Uterus (tissue), 4 donors: ENCODE results near the gene TMEM45A. TPM values are rescaled to one million over a fixed set of nuclear protein-coding genes. Genes with fewer than 3 reads are reported as not detected.

Experiments
- DNase-seq, 2 donors: peaks; one replicate each; pipeline ENCODE4 v3.0.0-alpha.2; 2019 to 2020
- H3K27ac ChIP-seq, 2 donors: fragments of 200-600 bp; sonication (generic); 1 replicate in 1 of 2; 2 replicates in 1 of 2; pipeline ENCODE4 v1.5.1; 2016 to 2018
- H3K27me3 ChIP-seq, 2 donors: fragments of 200-600 bp; sonication (generic); one replicate each; pipeline ENCODE4 v1.5.1; 2018 to 2019; ENCODE audit warnings: control low read depth in 1 of 2
- H3K36me3 ChIP-seq, 2 donors: fragments of 200-600 bp; sonication (generic); one replicate each; pipeline ENCODE4 v1.5.1; 2019; ENCODE audit warnings: control low read depth in 1 of 2
- H3K4me1 ChIP-seq, 2 donors: fragments of 200-600 bp; sonication (generic); one replicate each; pipeline ENCODE4 v1.5.1; 2018 to 2019; ENCODE audit warnings: control low read depth in 1 of 2
- H3K4me3 ChIP-seq, 2 donors: fragments of 200-600 bp; sonication (generic); 1 replicate in 1 of 2; 2 replicates in 1 of 2; pipeline ENCODE4 v1.5.1; 2018 to 2019; ENCODE audit warnings: mild to moderate bottlenecking in 1 of 2
- H3K9me3 ChIP-seq, 2 donors: fragments of 200-600 bp; sonication (generic); one replicate each; pipeline ENCODE4 v1.5.1; 2019; ENCODE audit warnings: control low read depth in 1 of 2
- POLR2A ChIP-seq, 2 donors: fragments of 450-650 bp; IDR thresholded peaks; one replicate each; pipeline ENCODE4 v1.6.1; 2016; ENCODE audit warnings: antibody characterized with exemption in 2 of 2, mild to moderate bottlenecking in 1 of 2, moderate library complexity in 1 of 2
- intact Hi-C: fragments of 100-400 bp; cut with DNase I; formaldehyde crosslinking; loops from one replicate; pipeline ENCODE4 v1.15.1; 2023; ENCODE audit warnings: low total_unique reads
- total RNA-seq, 4 donors: library from RNA; depleted of rRNA in 3 of 4; stranded (reverse); fragments of >200 nt in 3 of 4; gene quantifications; one replicate each; pipeline versions ENCODE4 v1.1.0 to v1.2.4, GENCODE V29; 2014 to 2023
- TF ChIP-seq, protein P1 (sequence below), 4 experiments: fragments of 200-600 bp in 2 of 4; fragments of 450-650 bp in 2 of 4; sonication (generic) in 2 of 4; IDR thresholded peaks; one replicate each; pipeline ENCODE4 v1.5.1; 2016 to 2019; ENCODE audit warnings: antibody characterized with exemption in 4 of 4, mild to moderate bottlenecking in 2 of 4, moderate library complexity in 1 of 4
- donor health status: DM: yes; HTN: yes; CAD: no.

Gene TMEM45A
- total RNA-seq, 4 donors from 2014 or later = 15.4 to 51.0 (median 28.3) TPM

DNA sequence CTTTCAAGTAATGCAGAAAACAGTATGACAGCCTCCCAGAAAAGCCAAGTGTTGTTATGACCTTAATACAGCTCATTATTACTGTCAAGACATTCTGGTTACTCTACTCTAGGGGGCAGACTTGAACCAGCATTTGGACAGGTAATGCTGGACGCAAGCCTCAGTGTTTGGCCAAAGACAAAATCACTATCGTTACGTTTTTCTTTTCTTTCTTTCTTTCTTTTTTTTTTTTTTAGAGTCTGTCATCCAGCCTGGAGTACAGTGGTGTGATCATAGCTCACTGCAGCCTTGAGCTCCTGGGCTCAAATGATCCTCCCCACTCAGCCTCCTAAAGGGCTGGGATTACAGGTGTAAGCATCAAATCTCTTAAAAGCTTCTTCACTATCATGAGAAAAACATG lies 29.4 kb upstream of the TMEM45A start:
- H3K36me3 ChIP-seq = no peaks in the 10 kb centered on the region
- no peaks in the 10 kb centered on the region for H3K9me3 ChIP-seq
- H3K4me1 ChIP-seq = no peaks in the 10 kb centered on the region
- peak in 1 of 2 donors; percentile 45 for DNase-seq
- no peak for TF ChIP-seq POLR2A (IDR thresholded peaks at IDR 0.05)
- TF ChIP-seq, protein P1, sequence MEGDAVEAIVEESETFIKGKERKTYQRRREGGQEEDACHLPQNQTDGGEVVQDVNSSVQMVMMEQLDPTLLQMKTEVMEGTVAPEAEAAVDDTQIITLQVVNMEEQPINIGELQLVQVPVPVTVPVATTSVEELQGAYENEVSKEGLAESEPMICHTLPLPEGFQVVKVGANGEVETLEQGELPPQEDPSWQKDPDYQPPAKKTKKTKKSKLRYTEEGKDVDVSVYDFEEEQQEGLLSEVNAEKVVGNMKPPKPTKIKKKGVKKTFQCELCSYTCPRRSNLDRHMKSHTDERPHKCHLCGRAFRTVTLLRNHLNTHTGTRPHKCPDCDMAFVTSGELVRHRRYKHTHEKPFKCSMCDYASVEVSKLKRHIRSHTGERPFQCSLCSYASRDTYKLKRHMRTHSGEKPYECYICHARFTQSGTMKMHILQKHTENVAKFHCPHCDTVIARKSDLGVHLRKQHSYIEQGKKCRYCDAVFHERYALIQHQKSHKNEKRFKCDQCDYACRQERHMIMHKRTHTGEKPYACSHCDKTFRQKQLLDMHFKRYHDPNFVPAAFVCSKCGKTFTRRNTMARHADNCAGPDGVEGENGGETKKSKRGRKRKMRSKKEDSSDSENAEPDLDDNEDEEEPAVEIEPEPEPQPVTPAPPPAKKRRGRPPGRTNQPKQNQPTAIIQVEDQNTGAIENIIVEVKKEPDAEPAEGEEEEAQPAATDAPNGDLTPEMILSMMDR (IDR thresholded peaks at IDR 0.05) = peak; percentile 59 to 84 (median 75)
- H3K27ac ChIP-seq = no peak overlapping the region
- H3K27me3 ChIP-seq = no peaks in the 10 kb centered on the region
- no peak overlapping the region for H3K4me3 ChIP-seq
- intact Hi-C loops = loop anchor here (5.0 kb wide), 1 partner anchor 129 kb away; no protein-coding TSS in a partner anchor

DNA sequence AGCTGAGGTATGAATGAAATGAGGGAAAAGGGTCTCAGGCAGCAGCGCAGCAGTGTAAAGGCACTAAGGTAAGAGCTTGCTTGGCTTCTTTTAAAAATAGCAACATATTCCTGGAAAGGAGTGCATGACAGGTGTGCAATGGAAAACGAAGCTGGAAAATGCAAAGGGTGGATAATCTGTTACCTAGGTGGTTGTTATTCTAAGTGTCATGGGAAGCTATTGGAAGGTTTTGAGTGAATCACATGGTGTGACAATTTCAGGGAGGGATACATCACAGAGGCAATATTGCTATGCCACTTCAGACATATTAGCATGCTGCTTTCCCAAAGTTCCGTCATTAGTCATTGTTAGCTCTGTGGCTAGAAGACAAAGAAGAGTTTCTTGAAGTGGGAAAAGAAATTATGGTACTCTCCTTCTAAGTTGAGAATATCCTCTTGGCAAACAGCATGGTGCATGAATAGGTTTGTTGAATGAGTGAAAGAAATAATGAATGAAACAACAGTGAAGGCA lies 28.7 kb upstream of the TMEM45A start:
- intact Hi-C loops = loop anchor here (5.0 kb wide), 1 partner anchor 129 kb away; no protein-coding TSS in a partner anchor
- no peak for DNase-seq
- TF ChIP-seq, protein P1 (IDR thresholded peaks at IDR 0.05) = no peak
- TF ChIP-seq POLR2A (IDR thresholded peaks at IDR 0.05) = no peak

DNA sequence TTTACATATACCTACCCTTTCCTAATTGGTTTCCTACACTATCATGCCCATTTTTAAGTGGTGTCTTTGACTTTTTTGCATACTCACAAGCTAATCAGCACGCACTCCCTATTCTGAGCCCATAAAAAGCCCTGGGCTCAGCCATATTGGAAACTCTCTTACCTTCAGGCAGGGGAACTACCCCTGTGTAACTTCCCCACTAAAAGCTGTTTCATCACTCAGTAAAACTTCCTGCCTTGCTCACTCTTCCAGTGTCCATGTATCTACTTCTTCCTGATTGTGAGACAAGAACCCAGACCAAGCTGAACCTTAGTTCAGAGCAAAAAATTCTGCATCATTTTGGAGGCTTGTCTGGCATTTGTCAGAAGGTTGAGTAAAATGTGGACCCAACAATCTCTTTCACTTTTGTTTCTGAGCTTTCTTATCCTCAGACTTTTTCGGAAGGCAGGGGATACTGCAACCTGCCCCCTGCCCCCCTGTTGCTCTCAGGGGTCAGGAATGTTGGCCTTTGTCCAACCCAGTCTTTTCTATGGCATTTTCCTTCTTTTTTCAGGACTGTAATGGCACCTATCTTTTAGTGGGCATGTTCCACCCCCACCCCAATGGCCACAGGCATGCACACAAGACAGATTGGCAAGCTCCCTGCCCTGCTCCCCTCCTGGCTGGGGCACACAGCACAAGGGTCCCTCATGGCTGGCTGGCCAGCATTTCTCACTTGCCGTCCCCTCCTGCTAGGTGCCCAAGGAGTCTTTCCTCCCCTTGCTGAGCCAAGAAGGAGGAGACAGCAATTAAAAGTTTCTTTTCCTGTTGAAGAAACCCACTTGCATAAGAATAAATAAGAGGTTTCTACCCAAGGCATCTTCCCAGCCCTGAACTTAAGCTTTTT lies 26.3 kb upstream of the TMEM45A start:
- H3K27me3 ChIP-seq = no peaks in the 10 kb centered on the region
- H3K9me3 ChIP-seq = no peaks in the 10 kb centered on the region
- no peak for DNase-seq

More for the DNA sequence above, 28.7 kb upstream of the TMEM45A start:
- Histone ChIP-seq H3K4me3 (no peak overlapping the region), H3K27me3 (no peaks in the 10 kb centered on the region), H3K9me3 (no peaks in the 10 kb centered on the region), H3K4me1 (no peaks in the 10 kb centered on the region), H3K36me3 (no peaks in the 10 kb centered on the region), H3K27ac (no peak overlapping the region)

DNA sequence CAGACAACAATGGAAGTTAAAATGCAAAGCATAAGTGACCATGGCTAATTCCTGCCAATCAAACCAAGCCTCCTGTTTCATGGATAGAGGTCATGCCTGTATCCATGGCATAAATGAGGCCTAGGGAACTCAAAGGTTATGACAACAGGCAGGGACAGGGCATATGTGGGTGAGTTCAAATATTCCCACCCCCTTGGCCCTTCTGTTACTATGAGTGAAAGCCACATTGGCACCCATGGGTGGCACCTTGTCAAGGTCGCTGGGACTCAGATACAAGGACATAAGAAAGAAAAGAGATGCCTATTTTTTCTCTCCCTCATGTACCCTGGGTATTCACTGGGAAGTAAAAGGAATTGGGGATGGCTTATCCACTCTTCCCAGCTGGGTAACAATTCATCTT lies 25.3 kb upstream of the TMEM45A start:
- no peaks in the 10 kb centered on the region for H3K36me3 ChIP-seq
- no peaks in the 10 kb centered on the region for H3K9me3 ChIP-seq
- H3K4me1 ChIP-seq = no peaks in the 10 kb centered on the region
- H3K4me3 ChIP-seq = no peak overlapping the region
- intact Hi-C loops = no loop called here
- DNase-seq = no peak
- H3K27ac ChIP-seq = no peak overlapping the region
- no peaks in the 10 kb centered on the region for H3K27me3 ChIP-seq
- no peak for TF ChIP-seq POLR2A (IDR thresholded peaks at IDR 0.05)
- TF ChIP-seq, protein P1 (IDR thresholded peaks at IDR 0.05) = no peak

More for the DNA sequence above, 26.3 kb upstream of the TMEM45A start:
- H3K4me3 ChIP-seq = no peak overlapping the region
- H3K4me1 ChIP-seq = no peaks in the 10 kb centered on the region
- intact Hi-C loops = no loop called here
- no peak overlapping the region for H3K27ac ChIP-seq
- H3K36me3 ChIP-seq = no peaks in the 10 kb centered on the region
- TF ChIP-seq, protein P1 (IDR thresholded peaks at IDR 0.05) = no peak
- TF ChIP-seq POLR2A (IDR thresholded peaks at IDR 0.05) = no peak

DNA sequence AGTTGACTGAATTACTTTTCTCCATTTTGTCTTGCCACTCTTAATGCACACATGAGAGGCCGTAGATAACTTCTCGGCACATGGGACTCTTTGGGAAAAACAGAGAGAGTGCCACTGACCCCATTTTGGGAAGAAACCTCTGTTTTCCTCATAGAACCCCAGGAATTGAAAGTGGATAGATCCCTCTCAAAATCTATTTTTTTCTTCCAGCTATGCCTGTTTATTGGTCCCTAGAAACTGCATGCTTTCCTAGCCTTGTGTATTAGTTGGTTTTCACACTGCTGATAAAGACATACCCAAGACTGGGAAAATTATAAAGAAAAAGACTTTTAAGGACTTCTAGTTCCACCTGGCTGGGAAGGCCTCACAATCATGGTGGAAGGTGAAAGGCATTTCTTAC lies 23.7 kb upstream of the TMEM45A start:
- Histone ChIP-seq H3K4me3 (no peak overlapping the region), H3K27me3 (no peaks in the 10 kb centered on the region), H3K9me3 (no peaks in the 10 kb centered on the region), H3K27ac (no peak overlapping the region), H3K36me3 (no peaks in the 10 kb centered on the region), H3K4me1 (no peaks in the 10 kb centered on the region)
- intact Hi-C loops = no loop called here
- no peak for TF ChIP-seq POLR2A (IDR thresholded peaks at IDR 0.05)
- TF ChIP-seq, protein P1 (IDR thresholded peaks at IDR 0.05) = no peak
- DNase-seq = no peak
